CD14-positive monocyte (primary cell): ENCODE results near the gene PPP4R1. TPM values are rescaled to one million over a fixed set of nuclear protein-coding genes. Genes with fewer than 3 reads are reported as not detected.
A peak's percentile ranks its signal among the peaks of the same experiment; 100 is the strongest.

Experiments
- DNase-seq, 3 donors: peaks; one replicate each; pipeline ENCODE4 v3.0.0-alpha.2; 2011 to 2022
- H2AFZ ChIP-seq: 2 replicates; pipeline ENCODE4 v1.6.0; 2012; ENCODE audit warnings: mild to moderate bottlenecking, low read depth, low read length, inconsistent platforms; ENCODE audit not compliant: insufficient read depth, poor library complexity, severe bottlenecking
- H3K27ac ChIP-seq, 2 donors: 1 replicate in 1 of 2; 2 replicates in 1 of 2; pipeline ENCODE4 v1.5.1; 2012 to 2013; ENCODE audit warnings: low read length in 2 of 2, control low read depth in 1 of 2, inconsistent platforms in 1 of 2, low read depth in 1 of 2, mild to moderate bottlenecking in 1 of 2
- H3K27me3 ChIP-seq, 2 donors: one replicate each; pipeline versions ENCODE4 v1.6.0 to v1.6.1; 2011 to 2013; ENCODE audit warnings: low read length in 2 of 2; ENCODE audit not compliant: control insufficient read depth in 2 of 2, insufficient read depth in 2 of 2
- H3K36me3 ChIP-seq, 2 donors: replicated peaks in 1 of 2; 1 replicate in 1 of 2; 2 replicates in 1 of 2; pipeline versions ENCODE4 v1.5.1 to v1.6.1; 2012 to 2013; ENCODE audit warnings: low read length in 2 of 2, control low read depth in 1 of 2, inconsistent platforms in 1 of 2, mild to moderate bottlenecking in 1 of 2; ENCODE audit not compliant: insufficient read depth in 2 of 2, control insufficient read depth in 1 of 2
- H3K4me1 ChIP-seq, 2 donors: 1 replicate in 1 of 2; 2 replicates in 1 of 2; pipeline versions ENCODE4 v1.5.1 to v1.6.1; 2012 to 2013; ENCODE audit warnings: low read length in 2 of 2, control low read depth in 1 of 2, inconsistent platforms in 1 of 2, mild to moderate bottlenecking in 1 of 2, moderate library complexity in 1 of 2; ENCODE audit not compliant: insufficient read depth in 2 of 2, control insufficient read depth in 1 of 2
- H3K4me2 ChIP-seq: replicated peaks from 2 replicates; pipeline ENCODE3; 2012; ENCODE audit warnings: low read length, moderate library complexity, mild to moderate bottlenecking; ENCODE audit not compliant: poor library complexity, severe bottlenecking; ENCODE audit errors: extremely low read depth
- H3K4me3 ChIP-seq, 3 experiments: fragments of 200-600 bp in 1 of 3; sonication (generic) in 1 of 3; replicated peaks in 1 of 3; 1 replicate in 2 of 3; 2 replicates in 1 of 3; pipeline ENCODE4 v1.5.1; 2011 to 2013; ENCODE audit warnings: low read length in 3 of 3, mild to moderate bottlenecking in 3 of 3, control low read depth in 2 of 3, low read depth in 2 of 3, inconsistent platforms in 1 of 3, moderate library complexity in 1 of 3
- H3K79me2 ChIP-seq: 2 replicates; pipeline ENCODE4 v1.6.0; 2012; ENCODE audit warnings: mild to moderate bottlenecking, control low read depth, inconsistent platforms, low read length, moderate library complexity; ENCODE audit not compliant: insufficient read depth
- H3K9ac ChIP-seq: 2 replicates; pipeline ENCODE4 v1.6.0; 2017; ENCODE audit warnings: low read length, mild to moderate bottlenecking; ENCODE audit not compliant: insufficient read depth, poor library complexity, severe bottlenecking
- H3K9me3 ChIP-seq, 2 donors: replicated peaks in 1 of 2; 1 replicate in 1 of 2; 2 replicates in 1 of 2; pipeline versions ENCODE4 v1.5.1 to v1.6.1; 2012 to 2013; ENCODE audit warnings: low read length in 2 of 2, control low read depth in 1 of 2; ENCODE audit not compliant: control insufficient read depth in 1 of 2, insufficient read depth in 1 of 2
- H4K20me1 ChIP-seq: 2 replicates; pipeline ENCODE4 v1.6.0; 2012; ENCODE audit warnings: mild to moderate bottlenecking, low read length, control low read depth, moderate library complexity; ENCODE audit not compliant: insufficient read depth
- H3K27ac Mint-ChIP-seq, 7 donors: one replicate each; pipeline ENCODE4 v1.8.0; 2020; ENCODE audit warnings: mild to moderate bottlenecking in 7 of 7, mixed read lengths in 7 of 7, moderate library complexity in 6 of 7, inconsistent platforms in 2 of 7
- H3K27me3 Mint-ChIP-seq, 3 donors: one replicate each; pipeline ENCODE4 v1.8.0; 2021 to 2022; ENCODE audit warnings: low read depth in 3 of 3, mild to moderate bottlenecking in 3 of 3, mixed read lengths in 3 of 3, moderate library complexity in 3 of 3, inconsistent platforms in 1 of 3
- H3K36me3 Mint-ChIP-seq, 2 donors: one replicate each; pipeline ENCODE4 v1.8.0; 2020; ENCODE audit warnings: mixed read lengths in 2 of 2, inconsistent platforms in 1 of 2, mild to moderate bottlenecking in 1 of 2
- H3K4me1 Mint-ChIP-seq: one replicate; pipeline ENCODE4 v1.8.0; 2020; ENCODE audit warnings: mild to moderate bottlenecking, mixed read lengths
- H3K4me3 Mint-ChIP-seq, 2 donors: one replicate each; pipeline ENCODE4 v1.8.0; 2020; ENCODE audit warnings: mild to moderate bottlenecking in 2 of 2, mixed read lengths in 2 of 2, moderate library complexity in 1 of 2
- H3K9me3 Mint-ChIP-seq, 7 donors: one replicate each; pipeline ENCODE4 v1.8.0; 2020 to 2022; ENCODE audit warnings: mixed read lengths in 7 of 7, mild to moderate bottlenecking in 6 of 7, moderate library complexity in 6 of 7, inconsistent platforms in 2 of 7
- CTCF ChIP-seq: fragments of 200-600 bp; IDR thresholded peaks from one replicate; pipeline ENCODE4 v1.8.0; 2022; ENCODE audit warnings: antibody characterized with exemption, mild to moderate bottlenecking
- WGBS: methylation state at CpG from one replicate; pipeline ENCODE4 v1.1.5; 2013; ENCODE audit warnings: missing lambda C conversion rate; ENCODE audit not compliant: insufficient coverage; 5-methylcytosine and 5-hydroxymethylcytosine counted together
- intact Hi-C, 2 donors: fragments of 100-400 bp; cut with micrococcal nuclease; formaldehyde crosslinking; loops; one replicate each; pipeline versions ENCODE4 v1.15.0 to v1.15.1; 2023
- polyA plus RNA-seq, 3 donors: library from polyadenylated mRNA; depleted of rRNA in 1 of 3; unstranded in 2 of 3; stranded (reverse) in 1 of 3; fragments of 300-500 nt in 2 of 3; fragments of >200 nt in 1 of 3; fragmentation: Illumina TruSeq in 2 of 3; gene quantifications; 1 replicate in 2 of 3; 2 replicates in 1 of 3; pipeline ENCODE4 v1.2.3, GENCODE V29; 2012 to 2021

The PPP4R1 gene
- polyA plus RNA-seq, 3 donors: 22.0 to 45.3 (median 24.6) TPM

- Histone ChIP-seq H3K27ac (no peak overlapping the region), H3K4me2 (no peak overlapping the region), H4K20me1 (peaks cover 85% of the 10 kb centered on the region), H3K4me1 (peaks cover 8 to 18% of the 10 kb centered on the region in 2 donors), H3K79me2 (peaks cover 99% of the 10 kb centered on the region), H2AFZ (no peak overlapping the region), H3K36me3 (peaks cover 7 to 28% of the 10 kb centered on the region in 2 donors), H3K27me3 (no peaks in the 10 kb centered on the region), H3K4me3 (no peak overlapping the region), H3K9me3 (no peaks in the 10 kb centered on the region), H3K9ac (no peak overlapping the region)
- no peak for TF ChIP-seq CTCF
- peaks cover 42% of the 10 kb centered on the region for H3K4me1 Mint-ChIP-seq
- intact Hi-C loops: no loop called here
- H3K27me3 Mint-ChIP-seq: no peaks in the 10 kb centered on the region
- DNase-seq: no peak
- peak overlapping the region in 3 of 7 donors; percentile 16 to 66 (median 38) for H3K27ac Mint-ChIP-seq
- no peak overlapping the region for H3K4me3 Mint-ChIP-seq
- H3K36me3 Mint-ChIP-seq: peaks cover 16 to 31% of the 10 kb centered on the region in 2 donors
- H3K9me3 Mint-ChIP-seq: no peaks in the 10 kb centered on the region
- WGBS: 90% methylated on average over 3 of the region's 7 CpGs
Measured at GRCh38 chr18:9609190-9609589, 5.2 kb downstream of the PPP4R1 start.

GRCh38 chr18:9608728-9609127 is 5.6 kb downstream of the PPP4R1 start:
- no peak overlapping the region for H3K27ac ChIP-seq
- peaks cover 16 to 31% of the 10 kb centered on the region in 2 donors for H3K36me3 Mint-ChIP-seq
- H3K9me3 Mint-ChIP-seq: no peaks in the 10 kb centered on the region
- H3K4me2 ChIP-seq: no peak overlapping the region
- WGBS: no CpG with 5 or more reads among the region's 1 CpG
- peaks cover 8 to 18% of the 10 kb centered on the region in 2 donors for H3K4me1 ChIP-seq
- peaks cover 7 to 28% of the 10 kb centered on the region in 2 donors for H3K36me3 ChIP-seq
- no peak overlapping the region for H2AFZ ChIP-seq
- H3K4me3 Mint-ChIP-seq: no peak overlapping the region
- no peak for TF ChIP-seq CTCF
- no peak for DNase-seq
- H3K79me2 ChIP-seq: peaks cover 100% of the 10 kb centered on the region
- H3K4me1 Mint-ChIP-seq: peaks cover 42% of the 10 kb centered on the region
- H3K27ac Mint-ChIP-seq: peak overlapping the region in 2 of 7 donors; percentile 7 to 23
- H3K9me3 ChIP-seq: no peaks in the 10 kb centered on the region
- peaks cover 90% of the 10 kb centered on the region for H4K20me1 ChIP-seq
- intact Hi-C loops: no loop called here
- H3K9ac ChIP-seq: no peak overlapping the region
- no peaks in the 10 kb centered on the region for H3K27me3 ChIP-seq
- H3K27me3 Mint-ChIP-seq: no peaks in the 10 kb centered on the region
- H3K4me3 ChIP-seq: no peak overlapping the region
